Stimulated activated naive B cell treated with anti-CD40 and anti-IgM and Interleukin-4, amounts not matched to agents 10 μg/mL and 1 μg/mL and 100 μg/mL, for 72 hours (primary cell): ENCODE data around the gene NFIA.

Experiments
- ATAC-seq, 2 donors: fragments of 150-1000 bp; cut with Tn5 transposase; replicated peaks; 2 replicates each; pipeline ENCODE4 v1.10.0; 2021; ENCODE audit warnings: moderate library complexity in 1 of 2
- DNase-seq: peaks from one replicate; pipeline ENCODE4 v3.0.0; 2021
- H3K27ac Mint-ChIP-seq: one replicate; pipeline ENCODE4 v1.8.0; 2022; ENCODE audit warnings: mild to moderate bottlenecking, mixed read lengths
- H3K27me3 Mint-ChIP-seq, 2 donors: one replicate each; pipeline ENCODE4 v1.8.0; 2022; ENCODE audit warnings: mixed read lengths in 2 of 2
- H3K36me3 Mint-ChIP-seq, 2 donors: one replicate each; pipeline ENCODE4 v1.8.0; 2022; ENCODE audit warnings: mixed read lengths in 2 of 2, mild to moderate bottlenecking in 1 of 2
- H3K4me1 Mint-ChIP-seq, 2 donors: one replicate each; pipeline ENCODE4 v1.8.0; 2022; ENCODE audit warnings: mixed read lengths in 2 of 2, mild to moderate bottlenecking in 1 of 2
- H3K4me3 Mint-ChIP-seq, 2 donors: one replicate each; pipeline ENCODE4 v1.8.0; 2022; ENCODE audit warnings: mild to moderate bottlenecking in 2 of 2, mixed read lengths in 2 of 2, moderate library complexity in 1 of 2
- H3K9me3 Mint-ChIP-seq, 2 donors: one replicate each; pipeline ENCODE4 v1.8.0; 2022; ENCODE audit warnings: mixed read lengths in 2 of 2, mild to moderate bottlenecking in 1 of 2

Gene NFIA

GRCh38 chr1:61131248-61131647 lies 48.9 kb downstream of the NFIA start:
- no peak overlapping the region for H3K4me3 Mint-ChIP-seq
- H3K27me3 Mint-ChIP-seq: peaks cover 0 to 12% of the 10 kb centered on the region in 2 donors
- H3K36me3 Mint-ChIP-seq: no peaks in the 10 kb centered on the region
- no peaks in the 10 kb centered on the region for H3K9me3 Mint-ChIP-seq
- H3K4me1 Mint-ChIP-seq: no peaks in the 10 kb centered on the region
- H3K27ac Mint-ChIP-seq: no peak overlapping the region
- ATAC-seq (no peak), DNase-seq (no peak)

- H3K4me1 Mint-ChIP-seq: no peaks in the 10 kb centered on the region
- no peak for DNase-seq
Measured at GRCh38 chr1:61131716-61132115, 49.4 kb downstream of the NFIA start.

GRCh38 chr1:61132176-61132638 lies 49.8 kb downstream of the NFIA start:
- Mint-ChIP-seq H3K27ac (no peak overlapping the region), H3K9me3 (no peaks in the 10 kb centered on the region), H3K4me1 (no peaks in the 10 kb centered on the region), H3K27me3 (peaks cover 0 to 12% of the 10 kb centered on the region in 2 donors), H3K36me3 (no peaks in the 10 kb centered on the region), H3K4me3 (no peak overlapping the region)
- DNase-seq (no peak), ATAC-seq (no peak)

More at GRCh38 chr1:61131716-61132115, 49.4 kb downstream of the NFIA start:
- no peaks in the 10 kb centered on the region for H3K9me3 Mint-ChIP-seq
- H3K27me3 Mint-ChIP-seq: peaks cover 0 to 12% of the 10 kb centered on the region in 2 donors
- ATAC-seq: no peak
- H3K4me3 Mint-ChIP-seq: no peak overlapping the region
- H3K36me3 Mint-ChIP-seq: no peaks in the 10 kb centered on the region
- no peak overlapping the region for H3K27ac Mint-ChIP-seq

- Mint-ChIP-seq H3K4me1 (no peaks in the 10 kb centered on the region), H3K9me3 (no peaks in the 10 kb centered on the region), H3K27me3 (peaks cover 0 to 12% of the 10 kb centered on the region in 2 donors), H3K36me3 (no peaks in the 10 kb centered on the region), H3K4me3 (no peak overlapping the region), H3K27ac (no peak overlapping the region)
- ATAC-seq (no peak), DNase-seq (no peak)
Measured at GRCh38 chr1:61132645-61133334, 50.4 kb downstream of the NFIA start.

GRCh38 chr1:61133335-61134019 lies 51.1 kb downstream of the NFIA start:
- H3K27me3 Mint-ChIP-seq: peaks cover 0 to 12% of the 10 kb centered on the region in 2 donors
- H3K4me3 Mint-ChIP-seq: no peak overlapping the region
- no peak for DNase-seq
- no peaks in the 10 kb centered on the region for H3K4me1 Mint-ChIP-seq
- H3K27ac Mint-ChIP-seq: no peak overlapping the region
- no peaks in the 10 kb centered on the region for H3K9me3 Mint-ChIP-seq
- ATAC-seq: no peak
- no peaks in the 10 kb centered on the region for H3K36me3 Mint-ChIP-seq

GRCh38 chr1:61135291-61135690 lies 52.9 kb downstream of the NFIA start:
- ATAC-seq: no peak
- H3K27ac Mint-ChIP-seq: no peak overlapping the region
- no peaks in the 10 kb centered on the region for H3K9me3 Mint-ChIP-seq
- no peaks in the 10 kb centered on the region for H3K4me1 Mint-ChIP-seq
- no peaks in the 10 kb centered on the region for H3K36me3 Mint-ChIP-seq
- no peak for DNase-seq
- peaks cover 0 to 12% of the 10 kb centered on the region in 2 donors for H3K27me3 Mint-ChIP-seq
- H3K4me3 Mint-ChIP-seq: no peak overlapping the region

- DNase-seq (no peak), ATAC-seq (no peak)
- Mint-ChIP-seq H3K4me1 (no peaks in the 10 kb centered on the region), H3K27me3 (peaks cover 0 to 8% of the 10 kb centered on the region in 2 donors), H3K27ac (no peak overlapping the region), H3K9me3 (no peaks in the 10 kb centered on the region), H3K36me3 (no peaks in the 10 kb centered on the region), H3K4me3 (no peak overlapping the region)
Measured at GRCh38 chr1:61138305-61138704, 55.9 kb downstream of the NFIA start.

- ATAC-seq: no peak
- Mint-ChIP-seq H3K27me3 (peaks cover 0 to 5% of the 10 kb centered on the region in 2 donors), H3K9me3 (no peaks in the 10 kb centered on the region), H3K27ac (no peak overlapping the region), H3K36me3 (no peaks in the 10 kb centered on the region), H3K4me1 (no peaks in the 10 kb centered on the region), H3K4me3 (no peak overlapping the region)
- no peak for DNase-seq
Measured at GRCh38 chr1:61138921-61139774, 56.8 kb downstream of the NFIA start.

- Mint-ChIP-seq H3K27me3 (no peaks in the 10 kb centered on the region), H3K27ac (no peak overlapping the region), H3K4me3 (no peak overlapping the region), H3K36me3 (no peaks in the 10 kb centered on the region), H3K9me3 (no peaks in the 10 kb centered on the region), H3K4me1 (no peaks in the 10 kb centered on the region)
- ATAC-seq (no peak), DNase-seq (no peak)
Measured at GRCh38 chr1:61139775-61140549, 57.6 kb downstream of the NFIA start.

- Mint-ChIP-seq H3K4me1 (no peaks in the 10 kb centered on the region), H3K9me3 (no peaks in the 10 kb centered on the region), H3K27me3 (no peaks in the 10 kb centered on the region), H3K36me3 (no peaks in the 10 kb centered on the region), H3K4me3 (no peak overlapping the region), H3K27ac (no peak overlapping the region)
- DNase-seq (no peak), ATAC-seq (no peak)
Measured at GRCh38 chr1:61140778-61141177, 58.4 kb downstream of the NFIA start.

GRCh38 chr1:61141288-61142042 lies 59.1 kb downstream of the NFIA start:
- no peak for ATAC-seq
- H3K27ac Mint-ChIP-seq: no peak overlapping the region
- H3K27me3 Mint-ChIP-seq: no peaks in the 10 kb centered on the region
- no peaks in the 10 kb centered on the region for H3K9me3 Mint-ChIP-seq
- no peaks in the 10 kb centered on the region for H3K36me3 Mint-ChIP-seq
- no peaks in the 10 kb centered on the region for H3K4me1 Mint-ChIP-seq
- no peak for DNase-seq
- no peak overlapping the region for H3K4me3 Mint-ChIP-seq

- ATAC-seq (no peak), DNase-seq (no peak)
- Mint-ChIP-seq H3K27me3 (no peaks in the 10 kb centered on the region), H3K27ac (no peak overlapping the region), H3K36me3 (no peaks in the 10 kb centered on the region), H3K9me3 (no peaks in the 10 kb centered on the region), H3K4me3 (no peak overlapping the region), H3K4me1 (no peaks in the 10 kb centered on the region)
Measured at GRCh38 chr1:61142043-61142440, 59.7 kb downstream of the NFIA start.

- H3K36me3 Mint-ChIP-seq: no peaks in the 10 kb centered on the region
- no peak overlapping the region for H3K4me3 Mint-ChIP-seq
- no peak for DNase-seq
- ATAC-seq: no peak
- no peaks in the 10 kb centered on the region for H3K4me1 Mint-ChIP-seq
- no peaks in the 10 kb centered on the region for H3K9me3 Mint-ChIP-seq
- no peak overlapping the region for H3K27ac Mint-ChIP-seq
- no peaks in the 10 kb centered on the region for H3K27me3 Mint-ChIP-seq
Measured at GRCh38 chr1:61142726-61143500, 60.6 kb downstream of the NFIA start.
